ENCODE results near the gene BICRAL.
"Not testable (repeated sequence)": the region's sequence is repeated elsewhere in the genome, so short reads cannot be mapped to it uniquely, and the experiment has no call there.

Gene BICRAL

GRCh38 chr6:42797696-42798095 is 15.8 kb downstream of the BICRAL start:
- DNase-seq = not testable (repeated sequence)

GRCh38 chr6:42805297-42805861 is 23.5 kb downstream of the BICRAL start:
- no peak for DNase-seq

GRCh38 chr6:42806359-42806758 is 24.5 kb downstream of the BICRAL start:
- not testable (repeated sequence) for DNase-seq

DNA sequence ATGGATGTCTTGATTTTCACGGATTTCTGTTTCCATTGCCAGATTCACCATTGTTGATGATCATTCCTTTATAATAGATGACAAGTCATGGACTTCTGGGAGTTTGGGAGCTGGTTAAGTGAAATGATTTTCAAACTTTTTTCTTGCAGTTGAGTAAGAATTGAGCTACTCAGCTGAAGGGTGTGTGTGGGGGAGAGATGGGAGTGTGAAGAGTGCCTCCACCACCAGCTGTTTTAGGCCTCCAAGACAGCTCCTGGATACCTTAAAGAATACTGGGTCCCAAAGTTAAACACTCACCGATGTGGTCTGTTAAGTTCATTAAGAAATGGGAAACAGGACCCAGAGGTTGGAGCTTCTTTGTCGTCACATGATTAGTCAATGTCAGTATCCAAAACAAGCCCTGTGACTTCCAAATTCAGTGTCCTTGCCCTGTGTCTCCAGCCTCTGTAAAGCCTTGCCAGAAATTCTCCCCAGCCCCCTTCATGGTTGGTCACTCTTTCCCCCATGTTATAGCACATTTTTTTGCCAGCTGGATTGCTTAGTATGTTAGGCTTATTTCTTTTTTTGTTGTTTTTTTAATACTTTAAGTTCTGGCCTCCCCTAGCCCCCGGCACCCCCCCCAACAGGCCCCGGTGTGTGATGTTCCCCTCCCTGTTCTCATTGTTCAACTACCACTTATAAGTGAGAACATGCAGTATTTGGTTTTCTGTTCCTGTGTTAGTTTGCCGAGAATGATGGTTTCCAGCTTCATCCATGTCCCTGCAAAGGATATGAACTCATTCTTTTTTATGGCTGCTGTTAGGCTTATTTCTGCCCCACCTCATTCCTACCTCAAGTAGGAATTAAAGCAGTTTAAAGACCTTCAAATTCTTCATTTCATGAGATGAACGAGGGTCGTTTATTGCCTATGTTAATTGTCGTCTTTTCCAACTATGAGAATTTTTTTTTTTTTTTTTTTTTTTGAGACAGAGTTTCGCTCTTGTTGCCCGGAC is 26.9 kb downstream of the BICRAL start:
- DNase-seq = no peak

- no peak for DNase-seq
These were observed 31.3 kb downstream of the BICRAL start for GRCh38 chr6:42813074-42813645.

DNA sequence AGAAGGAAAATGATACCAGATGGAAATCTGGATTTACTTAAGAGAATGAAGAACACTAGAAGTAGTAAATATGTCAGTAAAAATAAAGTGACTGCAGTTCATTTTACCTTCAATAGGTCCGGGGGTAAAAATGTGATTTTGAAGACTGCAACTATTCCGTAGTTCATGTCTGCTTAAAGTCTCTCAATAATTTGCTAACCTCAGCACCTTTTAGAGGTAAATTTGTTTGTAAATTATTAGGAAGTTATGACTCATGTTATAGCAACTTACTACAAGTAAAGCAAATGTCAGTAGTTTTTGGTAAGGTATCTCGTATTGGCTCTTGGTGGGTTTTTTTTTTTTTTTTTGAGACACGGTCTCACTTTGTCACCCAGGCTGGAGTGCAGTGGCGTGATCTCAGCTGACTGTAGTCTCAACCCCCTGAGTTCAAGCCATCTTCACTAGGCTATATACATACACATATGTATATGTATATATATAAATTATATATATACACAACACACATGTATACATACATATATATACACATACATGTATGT is 32.1 kb downstream of the BICRAL start:
- no peak for DNase-seq

- DNase-seq = not testable (repeated sequence)
These were observed 33.9 kb downstream of the BICRAL start for GRCh38 chr6:42815726-42816125.

DNA sequence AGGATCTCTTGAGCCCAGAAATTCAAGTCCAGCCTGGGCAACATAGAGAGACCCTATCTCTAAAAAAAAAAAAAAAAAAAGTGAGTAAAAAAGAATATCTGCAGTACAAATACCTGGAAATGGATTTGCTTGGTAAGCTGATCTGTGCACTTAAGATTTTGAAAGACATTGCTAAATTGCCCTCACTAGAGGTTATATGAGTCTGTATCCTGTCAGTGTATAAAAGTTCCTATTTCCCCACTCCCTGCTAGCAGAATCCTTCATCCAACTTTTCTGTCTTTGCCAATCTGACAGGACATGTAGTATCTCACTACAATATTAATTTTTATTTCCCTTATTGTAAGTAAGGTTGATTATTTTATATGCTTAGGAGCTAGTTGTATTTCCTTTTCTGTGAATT is 36.1 kb downstream of the BICRAL start:
- no peak for DNase-seq

DNA sequence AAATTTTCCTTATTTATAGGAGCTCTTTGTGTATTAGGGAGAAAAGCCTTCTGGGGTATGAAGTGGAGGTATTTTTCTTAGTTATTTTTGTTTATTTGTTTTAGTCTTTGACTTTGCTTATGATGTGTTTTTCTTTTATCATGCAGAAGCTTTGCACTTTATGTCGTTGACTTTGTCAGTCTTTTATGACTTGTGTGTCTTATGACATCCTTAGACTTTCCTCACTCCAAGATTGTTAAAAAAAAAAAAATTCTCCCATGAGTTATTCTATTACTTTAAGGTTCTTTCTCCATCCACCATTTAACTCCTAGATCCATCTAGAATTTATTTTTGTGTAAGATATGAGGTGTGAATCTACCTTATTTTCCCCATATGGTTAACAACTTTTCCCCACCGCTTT is 36.6 kb downstream of the BICRAL start:
- no peak for DNase-seq

GRCh38 chr6:42818878-42819277 is 37.0 kb downstream of the BICRAL start:
- no peak for DNase-seq

GRCh38 chr6:42819803-42820511 is 38.1 kb downstream of the BICRAL start:
- no peak for DNase-seq

GRCh38 chr6:42820512-42821340 is 38.9 kb downstream of the BICRAL start:
- no peak for DNase-seq

DNA sequence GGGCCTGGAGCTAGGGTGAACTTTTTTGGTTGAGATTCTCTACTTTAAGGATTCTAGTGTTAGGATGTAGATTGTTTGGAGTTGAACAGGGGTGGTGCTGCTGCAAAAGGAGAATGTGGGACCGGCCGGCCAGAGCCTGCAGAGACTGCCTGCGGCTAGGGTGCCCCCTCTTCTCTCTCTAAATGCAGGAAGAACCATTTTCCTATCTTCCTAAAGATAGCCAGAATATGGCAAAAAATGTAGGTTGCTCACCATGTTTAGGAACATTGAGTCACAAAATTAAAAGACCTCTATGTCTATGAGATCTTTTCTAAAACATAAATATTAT is 39.5 kb downstream of the BICRAL start:
- DNase-seq = no peak

GRCh38 chr6:42821846-42822245 is 40.0 kb downstream of the BICRAL start:
- no peak for DNase-seq

DNA sequence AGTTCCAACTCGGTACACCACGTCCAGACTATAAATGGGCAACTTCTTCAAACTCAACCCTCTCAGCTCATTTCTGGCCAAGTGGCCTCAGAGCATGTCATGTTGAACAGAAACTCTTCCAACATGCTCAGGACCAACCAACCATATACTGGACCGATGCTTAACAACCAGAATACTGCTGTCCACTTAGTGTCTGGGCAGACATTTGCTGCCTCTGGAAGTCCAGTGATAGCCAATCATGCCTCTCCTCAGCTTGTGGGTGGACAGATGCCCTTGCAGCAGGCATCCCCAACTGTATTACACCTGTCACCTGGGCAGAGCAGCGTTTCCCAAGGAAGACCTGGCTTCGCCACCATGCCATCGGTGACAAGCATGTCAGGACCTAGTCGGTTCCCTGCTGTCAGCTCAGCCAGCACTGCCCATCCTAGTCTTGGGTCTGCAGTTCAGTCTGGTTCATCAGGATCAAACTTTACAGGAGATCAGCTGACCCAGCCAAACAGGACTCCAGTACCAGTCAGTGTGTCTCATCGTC is 47.8 kb downstream of the BICRAL start:
- no peak for DNase-seq

- no peak for DNase-seq
These were observed 49.4 kb downstream of the BICRAL start for GRCh38 chr6:42831237-42831636.

DNA sequence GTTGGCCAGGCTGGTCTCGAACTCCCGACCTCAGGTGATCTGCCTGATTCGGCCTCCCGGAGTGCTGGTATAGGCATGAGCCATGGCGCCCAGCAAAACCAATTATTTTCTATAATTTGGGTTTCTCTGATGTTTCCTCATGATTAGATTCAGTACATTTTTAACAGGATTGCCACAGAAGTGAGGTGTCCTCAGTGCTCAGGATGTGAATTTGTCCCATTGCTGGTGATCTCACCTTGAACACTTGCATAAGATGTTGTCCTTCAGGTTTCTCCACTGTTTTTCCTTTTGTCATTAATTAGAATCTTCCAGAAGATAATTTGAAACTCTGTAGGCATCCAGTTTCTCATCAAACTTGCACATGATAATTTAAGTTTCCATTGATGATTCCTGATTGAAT is 52.2 kb downstream of the BICRAL start:
- no peak for DNase-seq

GRCh38 chr6:42841844-42842584 is 60.2 kb downstream of the BICRAL start:
- no peak for DNase-seq

DNA sequence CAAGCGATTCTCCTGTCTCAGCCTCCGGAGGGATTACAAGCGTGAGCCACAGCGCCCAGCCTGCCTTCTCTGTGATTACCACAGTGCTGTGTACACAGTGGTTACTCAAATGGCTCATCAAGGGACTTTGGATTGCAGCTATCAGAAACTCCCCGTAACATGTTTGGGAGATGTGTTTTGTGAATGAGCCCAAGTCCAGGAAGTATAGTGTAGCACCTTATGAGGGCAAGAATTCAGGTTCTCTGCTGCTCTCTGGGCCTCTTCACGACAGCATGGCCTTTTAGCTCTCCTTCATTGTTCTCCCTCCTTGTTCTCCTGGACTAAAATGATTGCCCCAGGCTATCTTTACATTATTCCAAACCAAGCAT is 63.5 kb downstream of the BICRAL start:
- DNase-seq = no peak

DNA sequence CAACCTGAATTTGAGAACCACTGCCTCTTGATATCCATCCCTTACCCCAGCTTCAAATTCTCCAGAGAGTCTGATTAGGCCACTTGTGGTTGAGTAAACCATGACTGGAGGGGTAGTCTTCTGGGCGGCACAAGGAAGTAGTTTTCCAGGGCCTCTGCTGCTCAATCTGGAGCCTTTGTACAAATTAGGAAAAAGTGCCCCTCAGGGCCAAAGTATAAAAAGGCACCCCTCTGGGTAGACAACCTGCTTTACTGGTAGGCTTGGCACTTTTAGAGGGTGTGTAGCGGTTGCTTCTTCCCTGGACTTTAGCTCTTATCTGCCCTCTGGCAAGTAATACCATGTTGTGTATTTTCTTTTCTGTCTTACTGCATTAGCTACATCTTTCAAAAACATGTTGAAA is 64.7 kb downstream of the BICRAL start:
- no peak for DNase-seq

- DNase-seq = no peak
These were observed 66.8 kb downstream of the BICRAL start for GRCh38 chr6:42848700-42849099.
